DND-41 (cell line): ENCODE data around the gene MRPL24.

Experiments used
- ATAC-seq: fragments of 200-7000 bp; cut with Tn5 transposase; 3 replicates; pipeline ENCODE4 v1.9.1; 2021; ENCODE audit warnings: low read depth; ENCODE audit not compliant: insufficient read depth
- DNase-seq: peaks from one replicate; pipeline ENCODE4 v3.0.0-alpha.2; 2020
- H2AFZ ChIP-seq: 2 replicates; pipeline ENCODE4 v1.6.0; 2012; ENCODE audit warnings: low read depth, low read length
- H3K27ac ChIP-seq: 2 replicates; pipeline ENCODE4 v1.5.1; 2012; ENCODE audit warnings: low read length, inconsistent platforms
- H3K27me3 ChIP-seq: fragments of 200-600 bp; sonication (generic); 2 replicates; pipeline ENCODE4 v1.6.0; 2012; ENCODE audit warnings: low read length, mild to moderate bottlenecking, inconsistent platforms; ENCODE audit not compliant: insufficient read depth, poor library complexity
- H3K36me3 ChIP-seq: 2 replicates; pipeline ENCODE4 v1.5.1; 2012; ENCODE audit warnings: low read length, inconsistent platforms; ENCODE audit not compliant: insufficient read depth
- H3K4me1 ChIP-seq: 2 replicates; pipeline ENCODE4 v1.5.1; 2012; ENCODE audit warnings: mild to moderate bottlenecking, low read length; ENCODE audit not compliant: insufficient read depth
- H3K4me2 ChIP-seq: 2 replicates; pipeline ENCODE4 v1.6.0; 2012; ENCODE audit warnings: mild to moderate bottlenecking, moderate library complexity, low read length, inconsistent platforms; ENCODE audit not compliant: insufficient read depth
- H3K4me3 ChIP-seq, 2 experiments: fragments of 200-600 bp in 1 of 2; shearing (Covaris generic) in 1 of 2; 2 replicates each; pipeline ENCODE4 v1.5.1; 2012 to 2016; ENCODE audit warnings: inconsistent platforms in 2 of 2, low read length in 2 of 2, mild to moderate bottlenecking in 2 of 2, low read depth in 1 of 2, moderate library complexity in 1 of 2
- H3K79me2 ChIP-seq: 2 replicates; pipeline ENCODE4 v1.6.0; 2012; ENCODE audit warnings: low read length, inconsistent platforms; ENCODE audit not compliant: insufficient read depth
- H3K9ac ChIP-seq: 2 replicates; pipeline ENCODE4 v1.6.0; 2012; ENCODE audit warnings: low read depth, mild to moderate bottlenecking, inconsistent platforms, low read length, moderate library complexity
- H3K9me3 ChIP-seq: 2 replicates; pipeline ENCODE4 v1.5.1; 2012; ENCODE audit warnings: low read length, moderate library complexity, mild to moderate bottlenecking, inconsistent platforms; ENCODE audit not compliant: insufficient read depth, severe bottlenecking
- H4K20me1 ChIP-seq: 2 replicates; pipeline ENCODE4 v1.6.0; 2012; ENCODE audit warnings: low read length; ENCODE audit not compliant: insufficient read depth
- CTCF ChIP-seq: IDR thresholded peaks from 2 replicates; pipeline ENCODE4 v1.5.1; 2012; ENCODE audit warnings: borderline replicate concordance, low read length, moderate library complexity, mild to moderate bottlenecking; ENCODE audit not compliant: poor library complexity, severe bottlenecking; ENCODE audit errors: extremely low read depth
- EZH2 ChIP-seq: IDR thresholded peaks from 3 replicates; pipeline ENCODE4 v1.6.1; 2012; ENCODE audit warnings: borderline replicate concordance, low read depth, mild to moderate bottlenecking, moderate library complexity, low read length, inconsistent platforms; ENCODE audit not compliant: severe bottlenecking

The MRPL24 gene

GRCh38 chr1:156752843-156753482 is 12.1 kb upstream of the MRPL24 start:
- no peak for TF ChIP-seq EZH2
- TF ChIP-seq CTCF: no peak
- Histone ChIP-seq H3K36me3 (peaks cover 21% of the 10 kb centered on the region), H3K4me1 (peaks cover 39% of the 10 kb centered on the region), H3K27ac (peak overlapping the region; percentile 91), H3K4me2 (peak overlapping the region; percentile 88), H3K27me3 (no peaks in the 10 kb centered on the region), H3K79me2 (peaks cover 69% of the 10 kb centered on the region), H4K20me1 (peaks cover 24% of the 10 kb centered on the region), H3K9ac (peak overlapping the region; percentile 97), H3K9me3 (no peaks in the 10 kb centered on the region), H3K4me3 (peak overlapping the region; percentile 87 to 89; a peak in 3 of 4 replicates), H2AFZ (no peak overlapping the region)
- ATAC-seq: no peak
- no peak for DNase-seq

DNA sequence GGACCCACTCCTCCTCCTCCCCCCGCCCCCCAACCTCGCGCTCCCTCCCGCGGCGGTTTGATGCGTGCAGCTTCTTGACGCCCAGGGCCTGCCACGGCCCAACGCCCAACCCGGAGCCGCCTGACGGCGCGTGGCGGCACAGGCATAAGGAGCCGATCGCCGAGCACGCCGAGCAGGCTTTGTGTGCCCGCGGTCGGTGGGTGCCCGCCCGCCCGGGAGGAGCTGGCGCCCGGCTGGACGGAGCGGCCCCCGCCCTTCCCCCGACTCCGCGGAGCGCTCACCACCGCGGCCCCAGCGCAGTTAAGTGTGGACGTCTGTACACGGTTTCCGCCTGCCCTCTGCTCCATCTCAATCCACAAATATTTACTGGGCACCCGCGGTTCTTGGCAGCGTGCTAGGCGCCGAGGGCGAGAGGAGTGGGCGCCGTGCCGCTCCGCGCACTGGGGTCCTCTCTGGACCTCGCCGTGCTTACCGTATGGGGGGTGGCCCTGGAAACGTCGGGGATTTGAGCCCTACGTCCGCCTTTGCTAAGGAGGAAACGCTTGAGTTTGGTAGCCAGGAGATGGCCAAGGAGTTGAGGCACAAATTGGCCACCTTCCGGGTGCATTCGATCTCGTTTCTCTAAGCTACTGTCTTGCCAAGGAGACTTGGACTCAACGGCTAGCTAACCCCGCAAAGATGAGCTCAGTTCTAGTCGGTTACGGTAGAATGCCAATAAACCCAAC is 11.0 kb upstream of the MRPL24 start:
- H3K27ac ChIP-seq: peak overlapping the region; percentile 91
- peak overlapping the region; percentile 97 for H3K9ac ChIP-seq
- TF ChIP-seq EZH2 (no peak), CTCF (no peak)
- peak overlapping the region; percentile 87 to 89 for H3K4me3 ChIP-seq
- DNase-seq (peak; percentile 99), ATAC-seq (peak; percentile 83)
- peaks cover 33% of the 10 kb centered on the region for H4K20me1 ChIP-seq
- peak overlapping the region; percentile 88 for H3K4me2 ChIP-seq
- H3K27me3 ChIP-seq: no peaks in the 10 kb centered on the region
- peaks cover 49% of the 10 kb centered on the region for H3K4me1 ChIP-seq
- peaks cover 80% of the 10 kb centered on the region for H3K79me2 ChIP-seq
- no peaks in the 10 kb centered on the region for H3K9me3 ChIP-seq
- peaks cover 29% of the 10 kb centered on the region for H3K36me3 ChIP-seq
- peak overlapping the region; percentile 81 for H2AFZ ChIP-seq

DNA sequence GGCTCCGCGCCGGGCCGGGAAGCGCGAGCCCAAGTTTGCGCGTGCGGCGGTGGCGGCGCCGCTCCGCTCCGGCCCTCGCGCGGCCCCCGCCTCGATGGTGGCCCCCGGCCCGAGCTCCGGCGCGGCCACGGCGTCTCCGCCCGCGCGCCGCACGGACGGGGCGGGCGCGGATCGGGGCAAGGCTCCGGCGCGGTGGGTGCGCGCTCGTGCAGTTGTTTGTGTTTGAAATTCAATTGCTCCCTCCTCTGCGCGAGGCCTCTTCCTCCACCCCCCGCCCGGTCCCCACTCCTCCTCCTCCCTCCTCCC is 10.5 kb upstream of the MRPL24 start, which contains the start of gene HDGF:
TSS of gene HDGF (minus strand) at position 225 of the 306 bp plus-strand sequence. CDS start 246 bp downstream, outside the sequence.
- H2AFZ ChIP-seq: peak within 1 kb of the TSS; percentile 81
- peaks cover 84% of the 10 kb centered on the region for H3K79me2 ChIP-seq
- H3K4me1 ChIP-seq: peaks cover 53% of the 10 kb centered on the region
- peaks cover 38% of the 10 kb centered on the region for H4K20me1 ChIP-seq
- ATAC-seq: no peak
- no peak for TF ChIP-seq EZH2
- no peak for TF ChIP-seq CTCF
- DNase-seq: no peak
- H3K27ac ChIP-seq: peak within 1 kb of the TSS; percentile 93
- no peaks in the 10 kb centered on the region for H3K27me3 ChIP-seq
- H3K4me3 ChIP-seq: peak within 1 kb of the TSS; percentile 89 to 90
- H3K9me3 ChIP-seq: no peaks in the 10 kb centered on the region
- peaks cover 29% of the 10 kb centered on the region for H3K36me3 ChIP-seq
- H3K4me2 ChIP-seq: peak within 1 kb of the TSS; percentile 92
- peak within 1 kb of the TSS; percentile 97 for H3K9ac ChIP-seq
